Ovary (tissue), 9 donors: ENCODE measurements around the gene ATXN1. TPM values are rescaled to one million over a fixed set of nuclear protein-coding genes. Genes with fewer than 3 reads are reported as not detected.

Experiments
- DNase-seq, 5 donors: peaks; one replicate each; pipeline ENCODE4 v3.0.0-alpha.2; 2019 to 2020
- H3K27ac ChIP-seq, 2 donors: fragments of 200-600 bp; one replicate each; pipeline versions ENCODE4 v1.5.1 to v1.8.0; 2019 to 2022
- H3K27me3 ChIP-seq: fragments of 200-600 bp; one replicate; pipeline ENCODE4 v1.8.0; 2022
- H3K36me3 ChIP-seq: fragments of 200-600 bp; sonication (generic); one replicate; pipeline ENCODE4 v1.5.1; 2019
- H3K4me1 ChIP-seq: one replicate; pipeline ENCODE4 v1.8.1; 2013; ENCODE audit warnings: mild to moderate bottlenecking, moderate library complexity; ENCODE audit not compliant: insufficient read depth
- H3K4me3 ChIP-seq: fragments of 200-600 bp; sonication (generic); one replicate; pipeline ENCODE4 v1.5.1; 2017
- H3K9me3 ChIP-seq, 2 donors: fragments of 200-600 bp in 1 of 2; sonication (generic) in 1 of 2; one replicate each; pipeline versions ENCODE4 v1.5.1 to v1.8.1; 2013 to 2019; ENCODE audit warnings: mild to moderate bottlenecking in 1 of 2, moderate library complexity in 1 of 2
- EP300 ChIP-seq: sonication (generic); formaldehyde crosslinking; IDR thresholded peaks from one replicate; pipeline ENCODE4 v1.6.1; 2017; ENCODE audit warnings: antibody characterized with exemption
- POLR2A ChIP-seq: fragments of 450-650 bp; IDR thresholded peaks from one replicate; pipeline ENCODE4 v1.6.1; 2017; ENCODE audit warnings: antibody characterized with exemption, mild to moderate bottlenecking, moderate library complexity
- WGBS, 3 donors: extraction: QIAGEN DNeasy Blood & Tissue Kit in 1 of 3; methylation state at CpG; one replicate each; pipeline versions ENCODE4 v1.1.5 to v1.1.7; 2013 to 2017; 5-methylcytosine and 5-hydroxymethylcytosine counted together
- intact Hi-C, 4 donors: fragments of 100-400 bp; cut with DNase I; formaldehyde crosslinking; loops; one replicate each; pipeline versions ENCODE4 v1.11.0 to v1.15.1; 2022 to 2023
- polyA plus RNA-seq, 2 donors: library from polyadenylated mRNA; stranded (reverse); fragments of 200-250 nt in 1 of 2; fragments of 350-450 nt in 1 of 2; fragmentation: Illumina TruSeq in 1 of 2; extraction: RNeasy Lipid Tissue Mini Kit (QIAGEN cat#74804) in 1 of 2; gene quantifications; one replicate each; pipeline ENCODE4 v1.2.3, GENCODE V29; 2013 to 2014
- total RNA-seq, 7 donors: library from RNA; depleted of rRNA in 2 of 7; stranded (reverse); fragments of >200 nt in 2 of 7; fragmentation: NEBNext Ultra II Directional in 3 of 7; extraction: Animal tissue kit (Norgen Biotek cat#: 25700) in 3 of 7; gene quantifications; one replicate each; pipeline versions ENCODE4 v1.1.0 to v1.2.4, GENCODE V29; 2016 to 2023
- TF ChIP-seq, protein P1 (sequence below), 3 donors: fragments of 450-650 bp in 2 of 3; fragments of 200-600 bp in 1 of 3; IDR thresholded peaks; one replicate each; pipeline versions ENCODE4 v1.5.1 to v1.8.0; 2016 to 2022; ENCODE audit warnings: antibody characterized with exemption in 3 of 3, mild to moderate bottlenecking in 1 of 3
- donor health status: DM: no; HTN: no; CAD: no; lungs with moderate emphysema.
- donor health status: DM: no; HTN: no; CAD: no.
- donor health status: Bipolar disorder and iron deficiency.
- donor health status: DM: yes; HTN: yes; CAD: no.
- donor health status: DM: no; HTN: no; CAD: no.
- donor health status: DM: yes; HTN: yes; CAD: no.

ATXN1 gene
- total and polyA plus RNA-seq, 9 donors: 7.3 to 38.2 (median 30.4) TPM

DNA sequence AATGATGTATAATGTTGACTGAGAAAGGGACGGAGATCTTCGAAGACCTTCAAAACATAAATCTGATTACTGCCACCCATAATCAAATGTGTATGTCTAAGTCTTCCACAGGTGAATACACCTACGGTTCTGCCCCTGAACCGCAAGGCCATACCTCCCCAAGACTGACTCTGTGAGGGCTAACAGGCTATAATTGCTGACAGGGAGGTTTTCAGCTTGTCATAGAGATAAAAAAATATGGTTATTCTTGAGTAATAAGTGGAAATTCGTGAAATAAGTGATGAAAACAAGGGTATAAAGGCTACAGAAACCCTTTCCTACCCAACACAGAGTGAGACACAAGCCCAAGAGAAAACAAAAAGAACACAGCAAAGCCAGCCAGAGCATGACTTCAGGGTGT lies 188.9 kb downstream of the ATXN1 start:
- Histone ChIP-seq H3K4me1 (no peaks in the 10 kb centered on the region), H3K9me3 (no peaks in the 10 kb centered on the region), H3K27me3 (no peaks in the 10 kb centered on the region), H3K27ac (no peak overlapping the region), H3K4me3 (no peak overlapping the region), H3K36me3 (no peaks in the 10 kb centered on the region)
- 83 to 84% (median 84%) methylated on average over 5 of the region's 5 CpGs for WGBS, 3 donors
- DNase-seq: no peak
- TF ChIP-seq, protein P1, sequence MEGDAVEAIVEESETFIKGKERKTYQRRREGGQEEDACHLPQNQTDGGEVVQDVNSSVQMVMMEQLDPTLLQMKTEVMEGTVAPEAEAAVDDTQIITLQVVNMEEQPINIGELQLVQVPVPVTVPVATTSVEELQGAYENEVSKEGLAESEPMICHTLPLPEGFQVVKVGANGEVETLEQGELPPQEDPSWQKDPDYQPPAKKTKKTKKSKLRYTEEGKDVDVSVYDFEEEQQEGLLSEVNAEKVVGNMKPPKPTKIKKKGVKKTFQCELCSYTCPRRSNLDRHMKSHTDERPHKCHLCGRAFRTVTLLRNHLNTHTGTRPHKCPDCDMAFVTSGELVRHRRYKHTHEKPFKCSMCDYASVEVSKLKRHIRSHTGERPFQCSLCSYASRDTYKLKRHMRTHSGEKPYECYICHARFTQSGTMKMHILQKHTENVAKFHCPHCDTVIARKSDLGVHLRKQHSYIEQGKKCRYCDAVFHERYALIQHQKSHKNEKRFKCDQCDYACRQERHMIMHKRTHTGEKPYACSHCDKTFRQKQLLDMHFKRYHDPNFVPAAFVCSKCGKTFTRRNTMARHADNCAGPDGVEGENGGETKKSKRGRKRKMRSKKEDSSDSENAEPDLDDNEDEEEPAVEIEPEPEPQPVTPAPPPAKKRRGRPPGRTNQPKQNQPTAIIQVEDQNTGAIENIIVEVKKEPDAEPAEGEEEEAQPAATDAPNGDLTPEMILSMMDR (IDR thresholded peaks at IDR 0.05): no peak
- TF ChIP-seq EP300: no peak
- no peak for TF ChIP-seq POLR2A
- intact Hi-C loops: no loop called here

DNA sequence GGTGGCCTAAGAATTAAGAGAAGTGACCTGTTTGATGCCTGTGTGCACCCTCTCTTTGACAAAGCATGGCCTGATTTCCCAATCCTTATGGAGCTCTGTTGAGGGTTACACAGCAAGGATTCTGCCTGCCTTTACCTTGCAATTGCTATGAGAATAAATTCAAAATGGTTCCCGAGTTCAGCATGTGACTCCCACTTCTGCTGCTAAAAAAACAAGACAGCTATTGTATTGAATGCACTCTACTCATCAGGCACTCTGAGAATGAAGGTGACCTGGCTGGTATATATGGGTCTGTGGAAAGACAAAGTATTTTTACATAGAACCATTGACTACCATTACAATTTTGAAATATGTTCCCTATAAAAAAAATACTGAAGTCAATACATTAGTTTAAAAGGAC lies 190.3 kb downstream of the ATXN1 start:
- H3K27ac ChIP-seq: no peak overlapping the region
- 93 to 100% (median 94%) methylated on average over 1 of the region's 1 CpG for WGBS, 3 donors
- no peaks in the 10 kb centered on the region for H3K27me3 ChIP-seq
- no peaks in the 10 kb centered on the region for H3K4me1 ChIP-seq
- H3K4me3 ChIP-seq: no peak overlapping the region
- H3K9me3 ChIP-seq: no peaks in the 10 kb centered on the region
- intact Hi-C loops: no loop called here
- TF ChIP-seq, protein P1 (IDR thresholded peaks at IDR 0.05): no peak
- TF ChIP-seq EP300 (no peak), POLR2A (no peak)
- no peak for DNase-seq
- no peaks in the 10 kb centered on the region for H3K36me3 ChIP-seq

DNA sequence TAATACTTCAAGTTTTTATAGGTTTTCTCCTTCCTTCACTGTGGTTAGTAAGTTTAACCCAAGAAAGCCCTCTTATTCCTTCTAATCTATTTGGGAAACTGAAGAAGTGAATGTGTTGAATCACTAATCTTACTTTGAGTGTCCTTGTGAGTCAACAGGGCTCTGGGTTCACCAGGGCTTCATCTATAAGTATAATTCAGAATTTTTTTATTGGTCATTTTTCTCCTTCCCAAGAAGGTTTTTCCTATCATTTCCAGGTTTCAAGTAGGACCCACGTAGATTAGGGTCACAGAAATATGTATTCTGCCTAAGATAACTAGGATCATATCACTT lies 191.1 kb downstream of the ATXN1 start:
- TF ChIP-seq POLR2A: no peak
- no peak overlapping the region for H3K4me3 ChIP-seq
- no peak overlapping the region for H3K27ac ChIP-seq
- DNase-seq: no peak
- intact Hi-C loops: no loop called here
- H3K4me1 ChIP-seq: no peaks in the 10 kb centered on the region
- H3K9me3 ChIP-seq: no peaks in the 10 kb centered on the region
- H3K36me3 ChIP-seq: no peaks in the 10 kb centered on the region
- 97 to 100% (median 98%) methylated on average over 1 of the region's 1 CpG for WGBS, 3 donors
- no peaks in the 10 kb centered on the region for H3K27me3 ChIP-seq

DNA sequence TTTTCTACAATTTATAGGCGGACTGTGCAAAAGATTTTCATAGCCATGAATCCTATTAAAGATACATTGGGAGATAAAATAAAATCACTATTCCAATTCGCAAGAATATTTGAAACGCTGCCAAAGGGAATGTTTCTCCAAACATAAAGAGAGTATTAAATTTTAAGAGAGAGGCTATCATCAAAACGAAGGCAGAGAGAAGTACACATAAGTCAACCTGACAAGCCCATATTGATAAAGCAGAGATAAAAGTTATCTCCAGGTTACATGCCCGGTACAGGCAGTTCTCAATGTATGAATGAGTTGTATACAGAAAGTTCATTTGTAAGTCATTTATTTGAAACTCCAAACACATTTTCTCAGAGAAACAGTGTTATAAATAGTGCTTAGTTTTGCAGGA lies 193.1 kb downstream of the ATXN1 start:
- Histone ChIP-seq H3K4me3 (no peak overlapping the region), H3K27ac (no peak overlapping the region), H3K4me1 (no peaks in the 10 kb centered on the region), H3K36me3 (no peaks in the 10 kb centered on the region), H3K9me3 (no peaks in the 10 kb centered on the region), H3K27me3 (no peaks in the 10 kb centered on the region)
- 34 to 39% (median 39%) methylated on average over 5 of the region's 5 CpGs for WGBS, 3 donors
- TF ChIP-seq EP300 (no peak), POLR2A (no peak)
- TF ChIP-seq, protein P1 (IDR thresholded peaks at IDR 0.05): no peak
- intact Hi-C loops: loop anchor here in 1 of 4 donors (1.0 kb wide), 1 partner anchor 27 kb away; no protein-coding TSS in a partner anchor
- no peak for DNase-seq

DNA sequence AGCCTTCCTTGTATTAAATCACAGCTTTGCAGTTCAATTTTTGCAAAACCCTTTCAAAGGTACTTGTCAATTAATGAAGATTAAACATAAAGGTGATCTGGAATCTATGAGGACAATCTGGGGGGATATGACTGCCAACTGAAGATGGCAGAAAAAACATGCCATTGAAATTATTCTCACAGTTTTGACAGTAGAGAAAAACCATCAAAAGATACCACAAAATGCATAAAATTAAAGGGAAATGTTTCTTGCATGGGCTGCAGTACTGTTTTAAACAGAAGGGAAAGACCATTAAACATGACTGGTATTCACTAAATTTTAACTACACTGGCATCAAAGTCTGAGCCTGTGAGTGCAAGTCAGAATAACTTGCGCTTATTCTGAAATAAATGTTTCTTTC lies 194.2 kb downstream of the ATXN1 start:
- Histone ChIP-seq H3K4me1 (no peaks in the 10 kb centered on the region), H3K27me3 (no peaks in the 10 kb centered on the region), H3K27ac (no peak overlapping the region), H3K9me3 (no peaks in the 10 kb centered on the region), H3K4me3 (no peak overlapping the region), H3K36me3 (no peaks in the 10 kb centered on the region)
- no peak for DNase-seq
- 86 to 96% (median 94%) methylated on average over 1 of the region's 1 CpG for WGBS, 3 donors
- intact Hi-C loops: no loop called here
- TF ChIP-seq POLR2A: no peak
- TF ChIP-seq, protein P1 (IDR thresholded peaks at IDR 0.05): no peak
- TF ChIP-seq EP300: no peak
